ENCODE data around the gene GADD45G. TPM values are rescaled to one million over a fixed set of nuclear protein-coding genes. Genes with fewer than 3 reads are reported as not detected.

Gene GADD45G
- total RNA-seq, 2 experiments from 2014 or later: not detected

DNA sequence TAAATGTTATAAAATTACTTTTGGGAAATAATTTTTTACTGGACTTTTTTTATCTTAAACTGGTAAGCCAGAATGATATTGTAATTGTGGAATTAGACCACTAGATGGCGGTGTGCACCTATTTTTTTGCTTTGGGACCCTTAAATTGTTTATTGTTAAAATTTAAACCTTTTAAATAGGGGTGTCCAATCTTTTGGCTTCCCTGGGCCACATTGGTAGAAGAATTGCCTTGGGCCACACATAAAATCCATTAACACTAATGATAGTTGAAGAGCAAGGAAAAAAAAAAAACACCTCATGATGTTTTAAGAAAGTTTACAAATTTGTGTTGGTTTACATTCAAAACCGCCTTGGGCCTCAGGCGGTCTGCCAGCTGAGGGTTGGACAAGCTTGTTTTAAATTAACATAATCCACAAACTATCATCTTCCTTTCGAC, 28.4 kb upstream of the GADD45G start:
- Histone ChIP-seq H3K4me1 (ENCODE audit: insufficient read depth, low read length, poor library complexity, severe bottlenecking) (no peaks in the 10 kb centered on the region), H3K4me3 (ENCODE audit: low read depth, low read length, poor library complexity, severe bottlenecking) (no peak overlapping the region), H4K20me1 (ENCODE audit: insufficient read depth, low read length) (no peaks in the 10 kb centered on the region), H3K27ac (ENCODE audit: low read depth, low read length, poor library complexity, severe bottlenecking) (no peak overlapping the region), H2AFZ (ENCODE audit: low read length) (no peak overlapping the region), H3K9me3 (ENCODE audit: low read length) (no peaks in the 10 kb centered on the region), H3K79me2 (ENCODE audit: insufficient read depth, low read depth, low read length) (no peaks in the 10 kb centered on the region), H3K9me2 (ENCODE audit: insufficient read depth, low read length) (no peaks in the 10 kb centered on the region), H3K4me2 (ENCODE audit: low read length) (no peak overlapping the region), H3K36me3 (ENCODE audit: insufficient read depth, low read length) (no peaks in the 10 kb centered on the region)
- intact Hi-C loops (cut with micrococcal nuclease; ENCODE audit: unreplicated experiment): no loop called here
- DNase-seq (ENCODE audit: low spot score): peak; percentile 35
- ChIA-PET POLR2A (interaction anchor here (0.9 kb wide), 1 partner anchor 33 kb away, joined by 4 read pairs; no protein-coding TSS in a partner anchor), CTCF (ENCODE audit: unreplicated experiment) (no interaction called here)
- no peak for TF ChIP-seq EZH2phosphoT487 (IDR thresholded peaks at IDR 0.05; ENCODE audit: borderline replicate concordance, low read depth, low read length)
- TF ChIP-seq, protein P1, sequence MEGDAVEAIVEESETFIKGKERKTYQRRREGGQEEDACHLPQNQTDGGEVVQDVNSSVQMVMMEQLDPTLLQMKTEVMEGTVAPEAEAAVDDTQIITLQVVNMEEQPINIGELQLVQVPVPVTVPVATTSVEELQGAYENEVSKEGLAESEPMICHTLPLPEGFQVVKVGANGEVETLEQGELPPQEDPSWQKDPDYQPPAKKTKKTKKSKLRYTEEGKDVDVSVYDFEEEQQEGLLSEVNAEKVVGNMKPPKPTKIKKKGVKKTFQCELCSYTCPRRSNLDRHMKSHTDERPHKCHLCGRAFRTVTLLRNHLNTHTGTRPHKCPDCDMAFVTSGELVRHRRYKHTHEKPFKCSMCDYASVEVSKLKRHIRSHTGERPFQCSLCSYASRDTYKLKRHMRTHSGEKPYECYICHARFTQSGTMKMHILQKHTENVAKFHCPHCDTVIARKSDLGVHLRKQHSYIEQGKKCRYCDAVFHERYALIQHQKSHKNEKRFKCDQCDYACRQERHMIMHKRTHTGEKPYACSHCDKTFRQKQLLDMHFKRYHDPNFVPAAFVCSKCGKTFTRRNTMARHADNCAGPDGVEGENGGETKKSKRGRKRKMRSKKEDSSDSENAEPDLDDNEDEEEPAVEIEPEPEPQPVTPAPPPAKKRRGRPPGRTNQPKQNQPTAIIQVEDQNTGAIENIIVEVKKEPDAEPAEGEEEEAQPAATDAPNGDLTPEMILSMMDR (conservative IDR thresholded peaks at IDR 0.05; ENCODE audit: low read length): peak; percentile 96
- no TSS peak for BruUV-seq (replicated peaks)

DNA sequence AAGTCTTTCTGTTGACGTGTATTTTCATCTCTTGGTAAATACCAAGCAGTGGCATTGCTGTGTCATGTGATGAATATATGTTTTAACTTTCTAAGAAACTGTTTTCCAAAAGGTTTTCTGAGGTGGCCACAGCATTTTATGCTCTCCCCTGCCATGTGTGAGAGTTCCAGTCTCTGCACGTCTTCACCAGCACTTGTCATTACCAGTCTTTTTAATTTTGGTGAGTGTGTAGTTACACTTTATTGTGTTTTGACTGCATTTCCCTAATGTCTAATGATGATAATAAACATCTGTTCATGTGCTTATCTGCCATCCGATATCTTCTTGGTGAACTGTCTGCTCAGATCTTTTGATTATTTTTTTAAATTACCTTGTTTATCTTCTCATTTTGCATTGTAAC, 27.4 kb upstream of the GADD45G start:
- Histone ChIP-seq H3K27ac (ENCODE audit: low read depth, low read length, poor library complexity, severe bottlenecking) (no peak overlapping the region), H3K36me3 (ENCODE audit: insufficient read depth, low read length) (no peaks in the 10 kb centered on the region), H3K4me1 (ENCODE audit: insufficient read depth, low read length, poor library complexity, severe bottlenecking) (no peaks in the 10 kb centered on the region), H3K9me3 (ENCODE audit: low read length) (no peaks in the 10 kb centered on the region), H4K20me1 (ENCODE audit: insufficient read depth, low read length) (no peaks in the 10 kb centered on the region), H3K4me3 (ENCODE audit: low read depth, low read length, poor library complexity, severe bottlenecking) (no peak overlapping the region), H3K9me2 (ENCODE audit: insufficient read depth, low read length) (no peaks in the 10 kb centered on the region), H3K4me2 (ENCODE audit: low read length) (no peak overlapping the region), H2AFZ (ENCODE audit: low read length) (no peak overlapping the region), H3K79me2 (ENCODE audit: insufficient read depth, low read depth, low read length) (no peaks in the 10 kb centered on the region)
- intact Hi-C loops (cut with micrococcal nuclease; ENCODE audit: unreplicated experiment): no loop called here
- BruUV-seq (replicated peaks): no TSS peak
- DNase-seq (ENCODE audit: low spot score): no peak
- ChIA-PET POLR2A (interaction anchor here (0.8 kb wide), 1 partner anchor 11 kb away, joined by 3 read pairs; no protein-coding TSS in a partner anchor), CTCF (ENCODE audit: unreplicated experiment) (no interaction called here)
- TF ChIP-seq, protein P1 (conservative IDR thresholded peaks at IDR 0.05; ENCODE audit: low read length): no peak
- no peak for TF ChIP-seq EZH2phosphoT487 (IDR thresholded peaks at IDR 0.05; ENCODE audit: borderline replicate concordance, low read depth, low read length)

DNA sequence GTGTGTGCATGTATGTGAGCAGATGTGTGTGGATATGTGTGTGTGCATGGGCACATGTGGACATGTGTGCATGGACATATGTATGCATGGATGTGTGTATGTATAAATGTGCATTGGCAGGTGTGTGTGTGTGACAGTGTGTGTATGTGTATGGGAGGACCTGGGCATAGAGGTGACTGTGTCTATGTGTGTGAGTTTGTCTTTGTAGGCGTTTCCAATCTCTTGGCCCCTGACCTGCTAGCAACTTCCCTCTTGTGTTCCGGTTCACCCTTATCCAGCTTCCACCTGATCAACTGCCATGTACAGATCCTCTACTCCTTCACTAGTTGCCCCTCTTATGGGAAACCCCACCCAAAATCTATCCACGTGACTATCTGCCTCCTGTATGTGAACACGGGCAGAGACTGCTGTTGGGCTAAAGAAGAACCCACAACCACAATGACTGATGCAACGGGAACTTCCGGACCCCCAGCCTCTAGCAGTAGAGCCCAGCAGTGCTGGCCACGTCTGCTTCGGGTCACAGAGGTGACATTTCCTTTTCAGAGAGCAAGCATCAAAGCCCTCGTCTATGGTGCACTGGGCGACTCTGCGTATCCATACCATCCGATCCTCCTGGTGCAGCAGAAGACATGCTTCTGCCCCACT, 24.9 kb upstream of the GADD45G start:
- ChIA-PET POLR2A (interaction anchor here (0.6 kb wide), 1 partner anchor 11 kb away, joined by 4 read pairs; no protein-coding TSS in a partner anchor), CTCF (ENCODE audit: unreplicated experiment) (no interaction called here)
- no peak for DNase-seq (ENCODE audit: low spot score)

More for the DNA sequence above, 24.9 kb upstream of the GADD45G start:
- no TSS peak for BruUV-seq (replicated peaks)
- Histone ChIP-seq H3K36me3 (ENCODE audit: insufficient read depth, low read length) (no peaks in the 10 kb centered on the region), H2AFZ (ENCODE audit: low read length) (no peak overlapping the region), H4K20me1 (ENCODE audit: insufficient read depth, low read length) (no peaks in the 10 kb centered on the region), H3K4me1 (ENCODE audit: insufficient read depth, low read length, poor library complexity, severe bottlenecking) (no peaks in the 10 kb centered on the region), H3K4me2 (ENCODE audit: low read length) (no peak overlapping the region), H3K4me3 (ENCODE audit: low read depth, low read length, poor library complexity, severe bottlenecking) (no peak overlapping the region), H3K27ac (ENCODE audit: low read depth, low read length, poor library complexity, severe bottlenecking) (no peak overlapping the region), H3K79me2 (ENCODE audit: insufficient read depth, low read depth, low read length) (no peaks in the 10 kb centered on the region), H3K9me2 (ENCODE audit: insufficient read depth, low read length) (no peaks in the 10 kb centered on the region), H3K9me3 (ENCODE audit: low read length) (no peaks in the 10 kb centered on the region)
- intact Hi-C loops (cut with micrococcal nuclease; ENCODE audit: unreplicated experiment): no loop called here
- TF ChIP-seq, protein P1 (conservative IDR thresholded peaks at IDR 0.05; ENCODE audit: low read length): no peak
- no peak for TF ChIP-seq EZH2phosphoT487 (IDR thresholded peaks at IDR 0.05; ENCODE audit: borderline replicate concordance, low read depth, low read length)

Measured in OCI-LY7 (cell line).